Islet precursor cell (in vitro differentiated cells): ENCODE results near the gene SLC17A7.
"Not testable (repeated sequence)": the region's sequence is repeated elsewhere in the genome, so short reads cannot be mapped to it uniquely, and the experiment has no call there.

Experiments used
- DNase-seq: peaks from one replicate; pipeline ENCODE4 v3.0.0-alpha.2; 2018

SLC17A7 gene

GRCh38 chr19:49441210-49441959 is at the start of gene SLC17A7:
Gene SLC17A7 (minus strand): TSS chr19:49441527. CDS start chr19:49441379, 148 bp downstream.
- DNase-seq, result peak; percentile 72

DNA sequence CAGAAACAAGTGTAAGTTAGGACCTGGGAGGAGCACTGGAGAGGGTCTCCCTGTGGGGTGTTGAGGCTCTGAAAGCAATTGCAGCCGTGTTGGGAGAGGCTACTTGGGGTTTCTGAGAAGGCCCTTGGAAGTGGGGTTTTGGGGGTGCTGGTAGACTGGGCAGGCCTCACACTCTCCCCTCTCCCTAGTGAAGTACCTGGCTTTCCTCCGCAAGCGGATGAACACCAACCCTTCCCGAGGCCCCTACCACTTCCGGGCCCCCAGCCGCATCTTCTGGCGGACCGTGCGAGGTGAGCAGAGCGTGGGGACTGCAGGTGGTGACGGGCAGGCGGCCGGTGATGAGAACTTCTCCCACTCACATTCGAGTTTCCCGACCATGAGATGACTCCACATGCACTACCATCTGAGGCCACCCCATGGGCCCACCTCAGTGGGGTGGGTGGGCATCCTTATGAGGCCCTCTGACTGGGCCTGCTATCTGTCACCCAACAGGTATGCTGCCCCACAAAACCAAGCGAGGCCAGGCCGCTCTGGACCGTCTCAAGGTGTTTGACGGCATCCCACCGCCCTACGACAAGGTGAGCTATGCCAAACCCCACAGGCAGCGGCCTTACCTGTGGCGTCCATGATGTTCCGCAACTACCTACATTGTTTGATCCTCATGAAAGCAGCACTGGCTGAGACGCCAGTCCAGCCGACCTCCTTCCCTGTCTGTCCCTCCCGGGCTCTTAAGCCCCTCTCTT is 49.1 kb upstream of the SLC17A7 start:
- no peak for DNase-seq

GRCh38 chr19:49489601-49490167 is 48.4 kb upstream of the SLC17A7 start:
- no peak for DNase-seq

DNA sequence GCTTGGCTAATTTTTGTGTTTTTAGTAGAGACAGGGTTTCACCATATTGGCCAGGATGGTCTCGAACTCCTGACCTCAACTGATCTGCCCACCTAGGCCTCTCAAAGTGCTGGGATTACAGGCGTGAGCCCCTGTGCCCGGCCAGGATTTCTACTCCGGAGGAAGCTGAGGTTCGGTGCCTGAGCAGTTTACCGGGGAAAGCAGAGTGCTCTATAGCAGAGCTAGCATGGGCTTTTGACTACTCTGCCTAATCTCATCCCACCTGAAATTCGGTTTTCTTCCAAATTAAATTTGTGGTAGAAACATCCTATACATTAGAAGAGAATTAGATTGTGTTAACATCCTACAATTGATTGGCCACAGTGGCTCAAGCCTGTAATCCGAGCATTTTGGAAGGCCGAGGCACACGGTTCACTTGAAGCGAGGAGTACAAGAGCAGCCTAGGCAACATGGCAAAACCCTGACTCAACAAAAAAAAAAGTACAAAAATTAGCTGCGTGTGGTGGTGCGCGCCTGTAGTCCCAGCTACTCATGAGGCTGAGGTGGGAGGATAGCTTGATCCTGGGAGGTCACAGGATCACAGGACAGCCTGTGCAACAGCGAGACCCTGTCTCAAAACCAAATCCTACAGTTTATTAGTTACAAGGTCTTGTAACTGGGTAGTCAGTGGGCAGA is 47.7 kb upstream of the SLC17A7 start:
- no peak for DNase-seq

DNA sequence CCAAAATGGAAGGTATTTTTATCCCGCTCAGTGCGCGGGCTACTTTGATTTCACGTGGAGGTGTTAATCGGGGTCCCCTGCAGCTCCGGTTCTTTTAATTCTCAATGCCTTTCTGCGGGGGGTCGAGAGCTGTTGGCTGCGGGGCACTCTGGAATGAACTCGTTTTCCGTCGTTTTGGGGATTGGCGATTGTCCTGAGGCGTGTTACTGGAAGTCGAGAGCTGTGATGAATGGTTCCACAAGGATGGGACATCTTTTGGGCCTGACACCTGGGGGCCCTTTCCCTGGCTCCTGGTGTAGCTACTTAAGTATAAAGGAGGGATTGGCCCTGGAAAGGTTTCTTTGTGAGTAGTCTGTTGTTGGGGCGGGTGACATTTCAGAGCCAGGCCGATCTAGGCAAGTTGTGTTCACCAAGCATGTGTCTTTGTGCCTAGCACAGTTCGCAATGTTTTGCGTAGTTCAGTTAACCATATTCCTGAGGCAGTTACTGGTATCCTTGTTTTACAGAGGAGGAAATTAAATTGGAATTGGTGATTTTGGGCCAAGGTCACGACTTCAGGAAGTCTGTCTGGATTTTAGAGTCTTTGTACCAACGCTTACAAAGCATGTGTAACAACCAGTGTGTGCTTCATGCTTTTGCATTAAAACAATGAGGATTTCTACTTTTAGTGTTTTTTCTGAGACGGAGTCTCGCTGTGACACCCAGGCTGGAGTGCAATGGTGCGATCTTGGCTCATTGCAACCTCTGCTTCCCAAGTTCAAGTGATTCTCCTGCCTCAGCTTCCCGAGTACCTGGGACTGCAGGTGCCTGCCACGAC is 46.9 kb upstream of the SLC17A7 start:
- no peak for DNase-seq

DNA sequence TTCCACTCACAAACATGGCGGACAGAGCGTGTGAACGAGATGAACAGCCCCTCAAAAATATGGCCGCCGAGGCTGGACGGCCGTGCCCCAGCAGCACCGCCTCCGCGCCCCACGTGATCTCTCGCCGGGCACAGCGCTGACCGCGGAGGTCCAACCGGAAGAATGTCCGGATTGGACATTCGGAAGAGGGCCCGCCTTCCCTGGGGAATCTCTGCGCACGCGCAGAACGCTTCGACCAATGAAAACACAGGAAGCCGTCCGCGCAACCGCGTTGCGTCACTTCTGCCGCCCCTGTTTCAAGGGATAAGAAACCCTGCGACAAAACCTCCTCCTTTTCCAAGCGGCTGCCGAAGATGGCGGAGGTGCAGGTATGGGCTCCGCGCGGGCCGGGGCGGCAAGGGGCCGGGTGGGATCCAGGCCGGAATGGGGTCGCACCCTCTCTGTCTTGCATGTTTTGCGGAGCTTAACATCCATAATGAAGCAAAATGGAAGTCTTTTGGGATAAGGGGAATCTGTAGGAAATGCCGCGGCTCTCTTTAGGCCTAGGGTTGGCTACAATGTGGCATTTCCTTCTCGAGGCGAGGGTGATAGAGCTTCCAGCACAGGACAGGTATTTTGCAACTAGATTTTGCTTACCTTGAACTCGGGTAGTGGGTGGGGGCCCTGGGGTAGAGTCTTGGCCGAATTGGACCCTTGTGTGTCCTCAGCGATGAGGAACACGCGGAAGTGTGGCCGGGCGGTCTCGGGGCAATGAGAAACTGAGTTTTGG is 46.1 kb upstream of the SLC17A7 start, which contains the start of gene RPL13A:
RPL13A (plus strand) TSS at position 332 of the 769 bp plus-strand sequence; CDS start at position 354, 22 bp downstream.
- DNase-seq, result peak; percentile 100

- DNase-seq, result no peak
Observed at GRCh38 chr19:49486710-49487276, 45.5 kb upstream of the SLC17A7 start.

DNA sequence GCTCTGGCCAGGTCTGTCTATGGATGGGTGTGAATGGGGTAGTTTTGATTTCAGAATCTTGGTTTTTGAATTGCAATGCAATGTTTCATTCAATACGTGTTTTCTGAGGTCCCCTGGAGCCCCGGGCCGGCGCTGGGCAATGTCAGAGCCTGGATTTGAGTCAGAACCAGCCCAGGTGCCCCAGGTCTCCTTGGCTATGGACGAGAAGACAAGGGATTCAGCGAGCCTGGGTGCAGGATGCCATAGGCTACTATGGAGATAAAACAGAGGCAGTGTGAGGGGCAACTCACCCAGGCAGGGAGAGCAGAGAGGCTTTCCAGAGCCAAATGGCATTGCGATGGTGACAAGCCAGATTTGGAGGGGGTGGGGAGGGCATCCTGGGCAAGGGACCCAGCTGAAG is 44.9 kb upstream of the SLC17A7 start:
- DNase-seq, result no peak

DNA sequence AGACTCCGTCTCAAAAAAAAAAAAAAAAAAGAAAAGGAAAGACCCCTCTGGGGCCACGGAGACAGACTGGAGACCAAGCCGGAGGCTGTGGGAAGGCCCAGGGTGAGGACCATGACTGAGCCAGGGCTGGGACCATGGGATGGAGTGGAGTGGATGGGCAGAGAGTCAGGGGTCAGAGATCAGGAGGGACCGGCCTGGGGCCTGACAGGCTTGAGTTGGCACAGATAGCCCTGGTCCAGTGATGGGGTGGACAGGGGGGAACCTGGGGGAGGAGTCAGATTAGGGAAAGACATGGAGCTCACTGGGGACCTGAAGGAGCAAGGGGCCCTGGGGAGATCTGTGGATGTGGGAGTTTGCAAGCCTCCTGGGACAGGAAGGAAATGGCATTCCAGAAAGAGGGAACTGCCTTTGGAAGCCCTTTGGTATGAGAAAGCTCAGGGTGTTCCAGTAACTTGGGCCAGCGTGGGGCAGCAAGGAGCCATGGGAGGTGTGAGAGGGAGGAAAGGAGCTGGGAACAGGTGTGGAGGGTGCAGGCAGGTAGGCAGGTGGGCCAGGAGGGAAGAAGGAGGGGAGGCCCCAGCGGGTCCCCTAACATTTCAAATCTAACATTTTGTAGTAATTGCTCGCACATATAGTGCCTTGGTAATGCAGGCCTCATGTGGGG is 39.8 kb upstream of the SLC17A7 start:
- DNase-seq, result no peak

- no peak for DNase-seq
Observed at GRCh38 chr19:49479975-49480628, 38.8 kb upstream of the SLC17A7 start.

DNA sequence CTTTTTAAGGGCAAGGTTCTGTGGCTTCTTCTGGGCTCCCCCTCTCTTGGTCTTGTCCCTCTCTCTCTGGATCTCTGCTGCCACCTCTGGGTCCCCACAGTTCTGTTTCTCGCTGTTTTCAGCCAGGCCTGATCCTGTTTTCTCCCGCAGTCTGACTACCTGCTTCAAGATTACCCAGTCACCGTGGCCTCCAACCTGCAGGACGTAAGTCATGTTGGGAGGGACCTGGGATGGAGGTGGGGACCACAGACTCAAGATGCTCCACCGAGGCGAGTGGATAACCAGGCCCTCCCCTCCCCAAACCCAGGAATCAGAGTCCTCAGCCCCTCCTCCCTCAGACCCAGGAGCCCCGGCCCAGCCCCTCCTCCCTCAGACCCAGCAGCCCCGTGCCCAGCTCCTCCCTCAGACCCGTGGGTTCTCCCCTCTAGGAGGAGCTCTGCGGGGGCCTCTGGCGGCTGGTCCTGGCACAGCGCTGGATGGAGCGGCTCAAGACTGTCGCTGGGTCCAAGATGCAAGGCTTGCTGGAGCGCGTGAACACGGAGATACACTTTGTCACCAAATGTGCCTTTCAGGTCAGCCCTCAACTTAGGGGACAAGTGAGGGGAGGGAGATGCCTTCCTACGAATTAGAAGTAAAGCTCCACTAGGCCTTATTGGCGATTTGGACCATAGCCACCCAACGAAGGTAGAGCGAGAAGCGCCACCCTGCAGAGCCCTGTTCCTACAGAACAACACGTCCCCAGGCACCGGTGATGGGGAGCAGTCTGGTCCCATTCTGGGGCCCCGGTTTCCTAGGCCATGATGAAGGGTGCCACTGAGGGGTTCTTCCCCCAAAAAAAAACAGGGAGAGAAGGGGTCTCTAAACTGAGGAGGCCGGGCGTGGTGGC is 34.9 kb upstream of the SLC17A7 start:
- peak; percentile 94 for DNase-seq

GRCh38 chr19:49475191-49475917 is 34.0 kb upstream of the SLC17A7 start:
- DNase-seq, result no peak

- DNase-seq, result no peak
Observed at GRCh38 chr19:49474542-49474924, 33.2 kb upstream of the SLC17A7 start.

DNA sequence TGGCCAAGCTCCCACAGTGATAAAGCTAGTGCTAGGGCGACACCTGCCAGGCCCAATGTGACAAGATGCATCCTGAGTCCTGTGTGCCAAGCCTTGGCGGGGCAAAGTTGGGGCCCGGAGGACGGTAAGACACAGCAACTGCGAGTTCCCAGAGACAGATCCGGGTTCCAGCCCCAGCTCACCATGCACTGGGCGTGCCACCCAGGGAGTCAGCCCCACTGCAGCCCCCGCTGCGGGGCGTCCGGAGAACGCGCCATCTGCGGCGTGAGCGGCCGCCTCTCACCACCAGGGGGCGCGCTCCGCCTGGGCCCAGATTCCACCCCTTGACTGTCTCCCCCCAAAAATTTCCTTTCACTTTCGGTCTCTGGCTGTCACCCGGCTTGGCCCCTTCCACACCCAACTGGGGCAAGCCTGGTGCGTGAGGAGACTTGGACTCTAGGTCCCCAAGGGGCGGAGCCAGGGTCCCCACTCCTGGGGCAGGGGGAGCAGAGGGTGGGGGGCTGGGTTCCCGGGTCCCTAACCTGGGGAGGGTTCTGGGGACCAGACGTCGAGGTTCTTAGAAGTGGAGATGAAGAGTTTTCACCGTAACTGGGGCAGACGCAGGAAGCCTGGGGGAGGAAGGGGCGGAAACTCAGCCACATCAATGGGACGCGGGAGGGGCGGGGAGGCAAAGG is 32.7 kb upstream of the SLC17A7 start, which contains the start of gene FLT3LG:
FLT3LG (plus strand) TSS at position 348 of the 674 bp plus-strand sequence. CDS start 425 bp downstream, outside the sequence.
- no peak for DNase-seq

GRCh38 chr19:49473501-49473867 is 32.2 kb upstream of the SLC17A7 start:
- DNase-seq, result not testable (repeated sequence)

GRCh38 chr19:49472936-49473335 is 31.6 kb upstream of the SLC17A7 start:
- no peak for DNase-seq

DNA sequence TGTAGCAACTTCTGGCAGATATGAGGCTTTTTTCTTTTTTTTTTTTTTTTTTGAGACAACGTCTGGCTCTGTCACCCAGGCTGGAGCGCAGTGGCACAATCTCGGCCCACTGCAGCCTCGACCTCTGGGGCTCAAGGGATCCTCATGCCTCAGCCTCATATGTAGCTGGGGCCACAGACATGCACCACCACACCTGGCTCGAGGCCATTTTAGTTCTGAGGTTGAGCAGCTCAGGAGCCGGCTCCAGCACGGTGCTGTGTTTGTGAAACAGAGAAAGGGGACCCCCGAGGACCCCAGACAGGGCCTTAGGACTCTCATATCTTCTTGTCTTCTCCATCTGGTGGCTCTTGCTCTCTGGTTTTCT is 29.3 kb upstream of the SLC17A7 start:
- DNase-seq, result no peak
